H9 (cell line): Measurements from ENCODE around the gene CA9. TPM values are rescaled to one million over a fixed set of nuclear protein-coding genes. Genes with fewer than 3 reads are reported as not detected.

Experiments used
- DNase-seq: peaks from one replicate; pipeline ENCODE4 v3.0.0-alpha.2; 2017
- H2AFZ ChIP-seq: one replicate; pipeline ENCODE4 v1.6.1; 2013; ENCODE audit warnings: mild to moderate bottlenecking, low read length, control low read depth, moderate library complexity
- H2AK5ac ChIP-seq: 2 replicates; pipeline ENCODE4 v1.6.1; 2013; ENCODE audit warnings: low read length, control low read depth, mixed read lengths; ENCODE audit not compliant: insufficient read length
- H2BK120ac ChIP-seq: one replicate; pipeline ENCODE4 v1.6.1; 2013; ENCODE audit warnings: low read depth, mild to moderate bottlenecking, low read length, control low read depth, inconsistent platforms; ENCODE audit not compliant: poor library complexity, severe bottlenecking
- H2BK12ac ChIP-seq: 2 replicates; pipeline ENCODE4 v1.6.1; 2013; ENCODE audit warnings: low read length, control low read depth, mixed read lengths, low read depth; ENCODE audit not compliant: insufficient read length
- H2BK15ac ChIP-seq: 2 replicates; pipeline ENCODE4 v1.6.1; 2013; ENCODE audit warnings: low read depth, low read length, control low read depth
- H2BK20ac ChIP-seq: one replicate; pipeline ENCODE4 v1.6.1; 2013; ENCODE audit warnings: low read depth, mild to moderate bottlenecking, low read length, control low read depth, inconsistent platforms; ENCODE audit not compliant: poor library complexity, severe bottlenecking
- H2BK5ac ChIP-seq: 2 replicates; pipeline ENCODE4 v1.6.1; 2013; ENCODE audit warnings: low read length, control low read depth, mixed read lengths; ENCODE audit not compliant: insufficient read length
- H3K14ac ChIP-seq: 2 replicates; pipeline ENCODE4 v1.6.1; 2013; ENCODE audit warnings: low read length, control low read depth; ENCODE audit not compliant: insufficient read depth
- H3K18ac ChIP-seq: 2 replicates; pipeline ENCODE4 v1.6.1; 2013; ENCODE audit warnings: low read depth, mild to moderate bottlenecking, mixed read lengths, low read length, control low read depth; ENCODE audit not compliant: insufficient read length
- H3K23ac ChIP-seq: 2 replicates; pipeline ENCODE4 v1.6.1; 2013; ENCODE audit warnings: low read length, control low read depth, mixed read lengths, low read depth; ENCODE audit not compliant: insufficient read length
- H3K23me2 ChIP-seq: 2 replicates; pipeline ENCODE4 v1.6.1; 2013; ENCODE audit warnings: low read depth, mild to moderate bottlenecking, mixed read lengths, low read length, control low read depth; ENCODE audit not compliant: insufficient read length, poor library complexity, severe bottlenecking
- H3K27ac ChIP-seq: 2 replicates; pipeline ENCODE4 v1.5.1; 2013; ENCODE audit warnings: low read length, control low read depth, mixed read lengths, low read depth; ENCODE audit not compliant: insufficient read length
- H3K27me3 ChIP-seq: 2 replicates; pipeline ENCODE4 v1.6.1; 2013; ENCODE audit warnings: low read length, control low read depth, inconsistent platforms; ENCODE audit not compliant: insufficient read depth
- H3K4ac ChIP-seq: 2 replicates; pipeline ENCODE4 v1.6.1; 2013; ENCODE audit warnings: low read depth, mild to moderate bottlenecking, control low read depth, inconsistent platforms, low read length, moderate library complexity
- H3K4me1 ChIP-seq: 2 replicates; pipeline ENCODE4 v1.6.1; 2013; ENCODE audit warnings: low read length, control low read depth, inconsistent platforms; ENCODE audit not compliant: insufficient read depth
- H3K4me2 ChIP-seq: 2 replicates; pipeline ENCODE4 v1.6.1; 2013; ENCODE audit warnings: low read length, control low read depth, mixed read lengths; ENCODE audit not compliant: insufficient read length, insufficient read depth
- H3K56ac ChIP-seq: 2 replicates; pipeline ENCODE4 v1.6.1; 2013; ENCODE audit warnings: low read depth, mild to moderate bottlenecking, mixed read lengths, low read length, control low read depth; ENCODE audit not compliant: insufficient read length
- H3K79me1 ChIP-seq: 2 replicates; pipeline ENCODE4 v1.6.1; 2013; ENCODE audit warnings: low read depth, mild to moderate bottlenecking, moderate library complexity, low read length, control low read depth, inconsistent platforms; ENCODE audit not compliant: insufficient read depth, poor library complexity, severe bottlenecking
- H3K79me2 ChIP-seq: 2 replicates; pipeline ENCODE4 v1.6.1; 2013; ENCODE audit warnings: low read length, control low read depth, inconsistent platforms; ENCODE audit not compliant: insufficient read depth
- H3K9ac ChIP-seq: 2 replicates; pipeline ENCODE4 v1.6.1; 2013; ENCODE audit warnings: low read length, control low read depth, mixed read lengths; ENCODE audit not compliant: insufficient read length; ENCODE audit errors: extremely low read depth
- H3K9me3 ChIP-seq: one replicate; pipeline ENCODE4 v1.6.1; 2013; ENCODE audit warnings: low read depth, low read length, inconsistent platforms; ENCODE audit not compliant: control insufficient read depth
- H3T11ph ChIP-seq: one replicate; pipeline ENCODE4 v1.6.1; 2013; ENCODE audit warnings: mild to moderate bottlenecking, low read length, control low read depth, inconsistent platforms
- H4K20me1 ChIP-seq: one replicate; pipeline ENCODE4 v1.6.1; 2013; ENCODE audit not compliant: control insufficient read depth, insufficient read length, insufficient read depth
- H4K5ac ChIP-seq: 2 replicates; pipeline ENCODE4 v1.6.1; 2013; ENCODE audit warnings: low read depth, mild to moderate bottlenecking, mixed read lengths, low read length, control low read depth; ENCODE audit not compliant: insufficient read length
- H4K8ac ChIP-seq: replicated peaks from 2 replicates; pipeline ENCODE4 v1.6.1; 2013; ENCODE audit warnings: low read length, control low read depth, mixed read lengths, low read depth; ENCODE audit not compliant: insufficient read length
- H4K91ac ChIP-seq: 2 replicates; pipeline ENCODE4 v1.6.1; 2013; ENCODE audit warnings: low read depth, mild to moderate bottlenecking, moderate library complexity, mixed read lengths, low read length, control low read depth; ENCODE audit not compliant: insufficient read length
- H3K27ac Mint-ChIP-seq, 3 experiments: 2 replicates in 2 of 3; 3 replicates in 1 of 3; pipeline ENCODE4 v1.8.0; 2020 to 2021; ENCODE audit warnings: mixed read lengths in 3 of 3, mild to moderate bottlenecking in 1 of 3, moderate library complexity in 1 of 3
- H3K27me3 Mint-ChIP-seq: 2 replicates; pipeline ENCODE4 v1.8.0; 2021; ENCODE audit warnings: low read depth, mild to moderate bottlenecking, moderate library complexity, mixed read lengths
- H3K36me3 Mint-ChIP-seq, 3 experiments: 2 replicates in 2 of 3; 3 replicates in 1 of 3; pipeline ENCODE4 v1.8.0; 2020 to 2021; ENCODE audit warnings: low read depth in 3 of 3, mixed read lengths in 3 of 3; ENCODE audit not compliant: insufficient read depth in 1 of 3
- H3K4me1 Mint-ChIP-seq, 2 experiments: 2 replicates each; pipeline ENCODE4 v1.8.0; 2020; ENCODE audit warnings: mixed read lengths in 2 of 2
- H3K4me3 Mint-ChIP-seq, 2 experiments: 2 replicates in 1 of 2; 3 replicates in 1 of 2; pipeline ENCODE4 v1.8.0; 2020 to 2021; ENCODE audit warnings: mild to moderate bottlenecking in 2 of 2, mixed read lengths in 2 of 2, moderate library complexity in 1 of 2
- H3K9me3 Mint-ChIP-seq, 2 experiments: 2 replicates in 1 of 2; 3 replicates in 1 of 2; pipeline ENCODE4 v1.8.0; 2020; ENCODE audit warnings: mild to moderate bottlenecking in 2 of 2, mixed read lengths in 2 of 2, moderate library complexity in 1 of 2
- CTCF ChIP-seq: fragments of 200-600 bp; sonication (generic); conservative IDR thresholded peaks from 3 replicates; pipeline ENCODE4 v1.8.0; 2021; ENCODE audit warnings: antibody characterized with exemption, mild to moderate bottlenecking
- WGBS: extraction: QIAGEN DNeasy Blood & Tissue Kit; methylation state at CpG from one replicate; pipeline ENCODE4 v1.1.7; 2013; ENCODE audit warnings: missing lambda C conversion rate, low lambda C conversion rate, mixed read lengths; ENCODE audit not compliant: insufficient read length; ENCODE audit errors: extremely low coverage; 5-methylcytosine and 5-hydroxymethylcytosine counted together
- total RNA-seq: library from RNA; stranded (reverse); gene quantifications from 2 replicates; pipeline ENCODE4 v1.2.1, GENCODE V29; 2021

Gene CA9
- total RNA-seq, 1 experiment from 2014 or later: 0.94 TPM

- H3K23me2 ChIP-seq: no peaks in the 10 kb centered on the region
- H3K27me3 Mint-ChIP-seq: no peaks in the 10 kb centered on the region
- H3K14ac ChIP-seq: no peak overlapping the region
- no peak overlapping the region for H3K4ac ChIP-seq
- peaks cover 0 to 9% of the 10 kb centered on the region in 2 experiments; a peak in 2 of 4 replicates for H3K4me1 Mint-ChIP-seq
- no CpG with 5 or more reads among the region's 4 CpGs for WGBS
- H2AFZ ChIP-seq: no peak overlapping the region
- DNase-seq: no peak
- peaks cover 46 to 97% (median 84%) of the 10 kb centered on the region in 3 experiments for H3K36me3 Mint-ChIP-seq
- no peak overlapping the region for H3K4me2 ChIP-seq
- H4K91ac ChIP-seq: no peak overlapping the region
- no peak overlapping the region for H4K8ac ChIP-seq
- H4K5ac ChIP-seq: no peak overlapping the region
- no peak overlapping the region for H2BK12ac ChIP-seq
- H3K4me1 ChIP-seq: no peaks in the 10 kb centered on the region
- H3K27ac ChIP-seq: no peak overlapping the region
- no peak overlapping the region for H3K9ac ChIP-seq
- no peaks in the 10 kb centered on the region for H3K79me1 ChIP-seq
- no peak overlapping the region for H3K56ac ChIP-seq
- no peak overlapping the region for H2AK5ac ChIP-seq
- H3K79me2 ChIP-seq: no peaks in the 10 kb centered on the region
- H3K4me3 Mint-ChIP-seq: no peak overlapping the region
- no peak overlapping the region for H3K23ac ChIP-seq
- no peak for TF ChIP-seq CTCF
- H3T11ph ChIP-seq: no peak overlapping the region
- no peaks in the 10 kb centered on the region for H3K9me3 ChIP-seq
- H3K27ac Mint-ChIP-seq: no peak overlapping the region
- H3K27me3 ChIP-seq: no peaks in the 10 kb centered on the region
- H2BK20ac ChIP-seq: no peak overlapping the region
- no peaks in the 10 kb centered on the region for H3K9me3 Mint-ChIP-seq
- no peak overlapping the region for H3K18ac ChIP-seq
- H4K20me1 ChIP-seq: no peaks in the 10 kb centered on the region
- no peak overlapping the region for H2BK120ac ChIP-seq
- no peak overlapping the region for H2BK5ac ChIP-seq
- H2BK15ac ChIP-seq: no peak overlapping the region
These were observed 45.8 kb downstream of the CA9 start for GRCh38 chr9:35719546-35719945.
